Gastrocnemius medialis (tissue), 4 donors: ENCODE measurements around the gene SPDYE17. TPM values are rescaled to one million over a fixed set of nuclear protein-coding genes. Genes with fewer than 3 reads are reported as not detected.

Experiments used
- total RNA-seq, 4 donors: library from RNA; depleted of rRNA; stranded (reverse); fragments of >200 nt; gene quantifications; one replicate each; pipeline versions ENCODE4 v1.1.0 to v1.2.3, GENCODE V29; 2016

SPDYE17 gene
- total RNA-seq, 4 donors from 2014 or later = not detected

Other genes with a start within 250 kb of the SPDYE17 start
- gene SPDYE18, start 30.2 kb upstream of the SPDYE17 start, total RNA-seq = 1 to 10 TPM in 1 of 4 donors, under 1 TPM in 1, not detected in 2; 0.32 to 3.0 TPM
- 1 to 10 TPM; 1.4 to 4.3 (median 2.8) TPM for gene CCDC146, start 90.3 kb upstream of the SPDYE17 start, total RNA-seq
- 1 to 10 TPM; 1.7 to 5.8 (median 5.4) TPM for gene FGL2, start 167.5 kb upstream of the SPDYE17 start, total RNA-seq